RWPE1 (cell line): Measurements from ENCODE around the gene ADAMTS6.

Experiments used
- CTCF ChIA-PET: fragments of 350-600 bp; sonication (Branson Sonifier 250); formaldehyde crosslinking; extraction: SDS; loops from one replicate; lab custom pipeline; 2021; lab: Yijun Ruan, JAX
- POLR2A ChIA-PET: fragments of 400-600 bp; formaldehyde crosslinking; extraction: SDS; loops from one replicate; lab custom pipeline; 2020; ENCODE audit warnings: antibody characterized with exemption; ENCODE audit not compliant: low non-redundant PET; lab: Yijun Ruan, JAX
- DNase-seq: peaks from one replicate; pipeline ENCODE4 v3.0.0; 2012; ENCODE audit warnings: low spot score
- H3K27ac ChIP-seq: fragments of 450-650 bp; 2 replicates; pipeline ENCODE4 v1.5.1; 2017
- TF ChIP-seq, protein P1 (sequence below): fragments of 450-650 bp; conservative IDR thresholded peaks from 2 replicates; pipeline ENCODE4 v1.5.1; 2017; ENCODE audit warnings: low read depth, mild to moderate bottlenecking

Gene ADAMTS6

DNA sequence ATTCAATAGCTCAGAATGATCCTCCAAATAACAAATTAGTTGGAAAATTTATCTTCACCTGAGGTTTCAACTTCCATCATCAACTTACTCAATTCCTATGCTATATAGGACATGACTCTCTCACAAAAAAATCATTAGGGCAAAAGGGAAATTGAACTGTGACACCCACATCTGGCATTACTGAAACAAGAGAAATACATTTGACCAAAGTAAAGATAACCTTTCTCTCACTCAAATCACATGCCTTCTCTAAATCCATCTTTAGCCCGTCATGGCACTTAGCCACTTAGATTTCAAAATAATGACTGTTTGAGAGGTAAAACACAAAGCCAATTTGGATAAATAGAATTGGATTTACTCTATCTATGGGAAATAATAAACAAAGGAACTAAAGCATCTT lies 126.4 kb downstream of the ADAMTS6 start:
- DNase-seq: no peak
- ChIA-PET POLR2A (no interaction called here), CTCF (interaction anchor here (0.6 kb wide), 1 partner anchor 334 kb away, joined by 3 read pairs; no protein-coding TSS in a partner anchor)
- TF ChIP-seq, protein P1, sequence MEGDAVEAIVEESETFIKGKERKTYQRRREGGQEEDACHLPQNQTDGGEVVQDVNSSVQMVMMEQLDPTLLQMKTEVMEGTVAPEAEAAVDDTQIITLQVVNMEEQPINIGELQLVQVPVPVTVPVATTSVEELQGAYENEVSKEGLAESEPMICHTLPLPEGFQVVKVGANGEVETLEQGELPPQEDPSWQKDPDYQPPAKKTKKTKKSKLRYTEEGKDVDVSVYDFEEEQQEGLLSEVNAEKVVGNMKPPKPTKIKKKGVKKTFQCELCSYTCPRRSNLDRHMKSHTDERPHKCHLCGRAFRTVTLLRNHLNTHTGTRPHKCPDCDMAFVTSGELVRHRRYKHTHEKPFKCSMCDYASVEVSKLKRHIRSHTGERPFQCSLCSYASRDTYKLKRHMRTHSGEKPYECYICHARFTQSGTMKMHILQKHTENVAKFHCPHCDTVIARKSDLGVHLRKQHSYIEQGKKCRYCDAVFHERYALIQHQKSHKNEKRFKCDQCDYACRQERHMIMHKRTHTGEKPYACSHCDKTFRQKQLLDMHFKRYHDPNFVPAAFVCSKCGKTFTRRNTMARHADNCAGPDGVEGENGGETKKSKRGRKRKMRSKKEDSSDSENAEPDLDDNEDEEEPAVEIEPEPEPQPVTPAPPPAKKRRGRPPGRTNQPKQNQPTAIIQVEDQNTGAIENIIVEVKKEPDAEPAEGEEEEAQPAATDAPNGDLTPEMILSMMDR: no peak
- no peak overlapping the region for H3K27ac ChIP-seq

DNA sequence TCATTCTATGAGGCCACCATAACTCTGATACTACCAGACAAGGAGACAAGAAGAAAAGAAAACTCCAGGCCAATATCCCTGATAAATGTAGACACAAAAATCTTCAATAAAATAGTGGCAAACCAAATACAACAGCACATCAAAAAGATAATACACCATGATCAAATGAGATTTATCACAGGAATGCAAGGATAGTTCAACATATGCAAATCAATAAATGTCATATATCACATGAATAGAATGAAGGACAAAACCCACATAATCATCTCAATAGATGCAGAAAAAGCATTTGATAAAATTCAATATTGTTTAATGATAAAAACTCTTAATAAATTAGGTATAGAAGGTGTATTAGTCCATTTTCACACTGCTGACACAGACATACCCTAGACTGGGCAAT lies 139.9 kb downstream of the ADAMTS6 start:
- ChIA-PET POLR2A (no interaction called here), CTCF (no interaction called here)
- TF ChIP-seq, protein P1: no peak
- no peak for DNase-seq
- H3K27ac ChIP-seq: no peak overlapping the region

DNA sequence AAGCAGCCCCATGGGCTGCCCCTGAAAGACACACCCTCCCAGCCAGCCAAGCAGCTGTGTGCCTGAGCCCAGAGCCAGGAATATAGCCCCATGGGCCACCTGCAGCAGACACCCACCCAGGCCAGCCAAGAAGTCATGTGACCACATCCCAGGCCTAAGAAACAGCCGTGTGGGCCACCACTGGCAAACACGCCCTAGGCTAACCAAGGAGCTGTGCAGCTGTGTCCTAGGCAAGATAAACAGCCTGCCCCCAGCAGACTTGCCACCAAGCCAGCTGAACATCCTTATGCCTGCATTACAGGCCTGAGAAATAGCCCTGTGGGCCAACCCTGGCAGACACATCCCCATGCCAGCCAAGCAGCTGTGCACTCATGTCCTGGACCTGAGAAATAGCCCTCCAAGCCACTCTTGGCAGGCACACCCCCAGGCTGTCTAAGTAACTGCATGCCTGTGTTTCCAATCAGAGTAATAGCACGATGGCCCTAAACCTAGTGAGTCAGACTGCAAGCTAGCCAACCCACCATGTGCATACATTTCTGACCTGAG lies 143.0 kb downstream of the ADAMTS6 start:
- TF ChIP-seq, protein P1: no peak
- DNase-seq: no peak
- POLR2A ChIA-PET: no interaction called here
- CTCF ChIA-PET: no interaction called here
- no peak overlapping the region for H3K27ac ChIP-seq

DNA sequence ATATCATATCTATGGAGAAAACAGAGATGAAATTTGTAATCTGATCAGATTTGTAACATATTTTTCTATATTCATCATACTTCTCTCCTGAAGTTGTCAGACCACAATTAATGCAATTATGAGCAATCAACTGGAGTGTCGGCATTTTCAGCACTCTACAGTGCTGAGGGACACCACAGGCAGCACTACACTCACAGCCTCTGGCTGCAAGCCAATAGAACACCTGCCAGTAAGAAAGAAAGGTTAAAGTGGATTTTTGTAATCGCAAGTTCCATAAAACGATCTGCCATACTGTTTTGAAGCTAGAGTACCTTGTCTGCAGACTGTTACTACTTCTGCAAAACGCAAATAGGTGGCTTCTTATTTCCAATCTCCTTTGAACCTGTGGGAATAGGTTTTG lies 147.6 kb downstream of the ADAMTS6 start:
- TF ChIP-seq, protein P1: no peak
- no peak overlapping the region for H3K27ac ChIP-seq
- POLR2A ChIA-PET: no interaction called here
- CTCF ChIA-PET: no interaction called here
- DNase-seq: peak; percentile 30

DNA sequence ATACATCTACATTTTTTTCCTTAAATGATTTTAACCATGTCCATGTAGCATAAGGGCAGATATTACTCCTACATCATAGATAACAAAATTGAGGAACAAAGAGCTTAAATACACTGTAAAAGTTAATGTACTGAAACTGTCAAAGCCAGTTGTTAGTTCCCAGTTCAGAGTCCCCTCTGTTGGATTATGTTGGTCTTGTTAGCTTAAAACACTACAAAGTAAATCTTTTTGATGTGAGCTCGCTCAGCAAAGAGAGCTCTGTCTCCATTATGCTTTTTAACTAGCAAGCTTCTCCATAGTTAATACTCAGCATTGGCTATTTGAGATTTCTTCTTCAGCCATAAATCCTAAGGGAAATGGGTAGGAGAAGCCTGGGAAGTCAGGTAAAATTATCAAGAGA lies 149.1 kb downstream of the ADAMTS6 start:
- DNase-seq: no peak

DNA sequence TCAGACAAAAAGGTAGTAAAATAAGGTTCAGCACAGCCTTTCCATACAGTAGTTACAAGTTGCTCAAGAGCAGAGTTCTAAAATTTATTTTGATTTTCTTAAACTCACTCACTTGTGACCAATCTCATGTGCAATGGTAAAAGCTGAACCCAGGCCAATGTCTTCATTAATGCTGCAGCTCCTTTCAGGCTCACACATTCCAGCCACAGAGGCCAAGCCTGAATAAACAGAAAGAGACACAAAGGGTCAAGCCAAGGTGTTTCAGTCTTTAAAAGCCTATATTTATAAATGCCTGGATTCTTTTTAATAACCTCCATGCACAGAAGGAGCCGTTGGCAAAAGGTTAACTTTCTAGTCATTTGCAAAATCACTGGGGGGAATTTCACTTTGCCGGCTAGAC lies 152.5 kb downstream of the ADAMTS6 start:
- DNase-seq: no peak
- ChIA-PET POLR2A (no interaction called here), CTCF (no interaction called here)
- TF ChIP-seq, protein P1: no peak
- no peak overlapping the region for H3K27ac ChIP-seq

More for the DNA sequence above, 149.1 kb downstream of the ADAMTS6 start:
- H3K27ac ChIP-seq: no peak overlapping the region
- ChIA-PET CTCF (interaction anchor here (0.6 kb wide), 1 partner anchor 665 kb away, joined by 3 read pairs; no protein-coding TSS in a partner anchor), POLR2A (no interaction called here)
- TF ChIP-seq, protein P1: no peak
